ENCODE data around the gene ADGRV1.
"Not testable (repeated sequence)": the region's sequence is repeated elsewhere in the genome, so short reads cannot be mapped to it uniquely, and the experiment has no call there.

Gene ADGRV1

DNA sequence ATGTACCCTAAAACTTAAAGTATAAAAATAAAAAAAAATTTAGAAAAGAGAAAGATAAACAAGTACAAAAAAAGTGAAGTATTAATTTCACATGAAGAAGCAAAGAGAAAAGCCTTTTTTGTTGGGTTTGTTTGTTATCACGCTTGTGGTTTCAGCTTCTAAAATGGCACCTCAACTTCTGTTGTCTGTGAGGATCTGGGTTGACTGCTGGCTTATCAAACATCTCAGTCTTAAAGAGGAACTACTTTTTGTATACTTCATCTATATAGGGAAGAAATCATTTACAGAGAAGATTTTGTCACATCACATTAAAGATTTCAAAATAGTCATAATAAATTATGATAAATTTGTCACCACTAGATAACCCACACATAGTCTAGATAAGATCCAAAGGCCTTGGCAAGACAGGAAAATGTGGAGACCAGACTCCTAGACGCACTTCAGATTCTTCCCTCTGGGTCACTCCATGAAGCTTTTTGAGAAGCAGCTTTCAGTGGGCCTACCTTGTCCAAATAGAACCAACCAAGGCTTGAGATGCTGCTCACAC is 8.8 kb upstream of the ADGRV1 start:
- DNase-seq = no peak

DNA sequence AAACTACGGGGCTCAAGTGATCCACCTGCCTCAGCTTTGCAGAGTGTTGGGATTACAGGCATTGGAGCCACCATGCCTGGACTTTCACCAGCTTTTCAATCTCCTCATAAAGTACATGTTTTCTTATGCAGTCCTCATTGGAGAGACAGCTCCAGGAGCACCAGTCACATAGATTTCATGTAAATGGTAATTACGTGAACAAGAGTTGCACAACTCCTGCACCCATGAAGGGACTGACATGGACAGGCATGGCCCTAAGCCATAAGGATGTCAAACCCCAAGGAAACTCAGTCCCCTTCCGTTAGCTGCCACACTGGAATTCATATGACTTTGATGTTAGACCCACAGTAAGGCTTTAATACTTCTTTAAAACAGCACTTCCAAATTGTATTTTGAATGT is 7.6 kb upstream of the ADGRV1 start:
- no peak for DNase-seq

GRCh38 chr5:90551376-90551775 is 7.2 kb upstream of the ADGRV1 start:
- DNase-seq = no peak

DNA sequence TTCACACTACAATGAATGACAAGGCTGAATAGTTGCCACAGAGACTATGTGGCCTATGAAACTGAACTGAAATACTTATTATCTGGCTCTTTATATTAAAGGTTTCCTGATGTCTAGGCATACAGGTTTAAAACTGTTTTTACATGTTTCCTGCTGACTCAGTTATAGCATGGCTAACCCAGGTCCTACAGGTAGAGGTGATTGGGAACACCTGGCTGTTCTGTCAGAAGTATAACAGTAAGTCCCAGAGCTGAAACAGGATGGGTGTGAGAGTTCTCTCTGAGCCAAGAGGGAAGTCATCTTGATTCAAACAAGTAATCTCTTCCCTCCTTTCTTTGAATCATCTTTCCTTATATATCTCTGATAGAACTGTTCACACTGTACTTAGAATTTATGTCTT is 4.9 kb upstream of the ADGRV1 start:
- no peak for DNase-seq

GRCh38 chr5:90554358-90555006 is 4.1 kb upstream of the ADGRV1 start:
- DNase-seq = no peak

DNA sequence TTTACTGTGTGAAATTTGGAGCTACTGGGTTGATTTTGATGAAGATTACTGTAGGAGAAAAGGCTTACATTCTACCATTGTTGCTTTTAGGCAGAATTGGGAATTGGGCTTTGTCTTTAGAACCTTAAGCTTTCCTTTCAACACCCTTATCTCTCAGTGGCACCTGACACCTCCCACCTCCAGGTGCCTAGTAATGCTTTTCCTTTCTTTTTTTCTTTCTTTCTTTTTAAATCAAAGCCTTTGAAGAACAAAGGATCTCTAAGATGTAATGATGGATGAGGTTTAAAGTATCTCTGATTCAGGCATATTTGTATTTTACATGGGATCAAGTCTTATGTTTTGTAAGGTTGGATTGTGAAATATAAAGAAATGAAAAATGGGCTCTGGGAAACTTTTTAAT is 2.9 kb upstream of the ADGRV1 start:
- no peak for DNase-seq

DNA sequence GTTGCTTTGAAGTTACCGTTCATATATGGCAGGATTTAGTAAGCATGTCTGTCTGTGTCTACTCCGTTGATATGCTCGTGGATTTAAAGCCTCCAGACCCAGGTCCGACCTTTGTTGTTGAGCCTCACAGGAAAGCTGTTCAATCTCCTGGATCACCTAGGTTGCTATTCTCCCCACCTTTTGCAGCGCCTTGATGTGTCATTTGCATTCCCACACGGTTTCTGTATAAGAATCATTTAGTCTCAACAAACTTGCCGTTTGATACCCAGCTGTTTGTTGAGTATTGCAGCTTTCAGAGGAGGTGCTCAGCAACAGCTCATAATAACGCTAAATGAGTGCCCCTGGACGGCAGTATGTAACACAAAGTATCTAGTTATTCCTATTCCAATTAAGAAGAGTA is 1.2 kb upstream of the ADGRV1 start:
- DNase-seq = no peak

GRCh38 chr5:90557871-90558270 is 726 bp upstream of the ADGRV1 start:
- DNase-seq = no peak

- DNase-seq = no peak
Observed at GRCh38 chr5:90560771-90561170, 2.2 kb downstream of the ADGRV1 start.

- no peak for DNase-seq
Observed at GRCh38 chr5:90561766-90562165, 3.2 kb downstream of the ADGRV1 start.

- DNase-seq = no peak
Observed at GRCh38 chr5:90562341-90562740, 3.7 kb downstream of the ADGRV1 start.

GRCh38 chr5:90563108-90563507 is 4.5 kb downstream of the ADGRV1 start:
- no peak for DNase-seq

DNA sequence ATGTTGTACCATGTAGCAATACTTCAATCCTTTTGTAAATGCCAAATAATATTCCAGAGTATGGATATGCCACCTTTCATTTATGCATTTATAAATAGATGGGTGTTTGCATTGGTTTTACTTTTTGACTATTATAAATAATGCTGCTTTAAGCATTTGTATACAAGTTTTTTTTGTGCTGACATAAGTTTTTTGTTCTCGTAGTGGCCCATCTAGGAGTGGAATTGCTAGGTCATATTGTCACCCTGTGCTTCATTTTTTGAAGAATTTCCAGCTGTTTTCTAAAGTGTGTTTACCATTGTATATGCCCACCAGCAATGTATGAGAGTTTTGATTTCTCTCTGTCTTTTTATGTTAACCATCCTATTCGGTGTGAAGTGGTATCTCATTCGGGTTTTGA is 6.9 kb downstream of the ADGRV1 start:
- DNase-seq = no peak

- DNase-seq = no peak
Observed at GRCh38 chr5:90569084-90569483, 10.5 kb downstream of the ADGRV1 start.

DNA sequence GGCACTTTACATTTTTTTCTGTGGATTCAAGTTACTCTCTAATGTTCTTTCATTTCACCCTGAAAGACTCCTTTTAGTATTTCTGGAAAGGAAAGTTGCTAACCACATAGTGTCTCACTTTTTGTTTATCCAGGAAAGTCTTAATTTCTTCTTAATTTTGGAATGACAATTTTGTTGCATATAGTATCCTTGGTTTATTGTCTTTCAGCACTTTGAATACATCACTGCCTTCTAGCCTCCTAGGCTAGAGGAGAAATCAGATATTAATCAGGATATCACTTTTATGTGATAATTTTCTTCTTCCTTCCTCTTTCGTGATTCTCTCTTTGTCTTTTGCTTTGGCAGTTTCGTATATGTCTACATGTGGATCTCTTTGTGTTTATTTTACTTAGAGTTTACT is 11.4 kb downstream of the ADGRV1 start:
- DNase-seq = no peak

GRCh38 chr5:90571147-90571773 is 12.7 kb downstream of the ADGRV1 start:
- no peak for DNase-seq

- DNase-seq = no peak
Observed at GRCh38 chr5:90575712-90576111, 17.1 kb downstream of the ADGRV1 start.

GRCh38 chr5:90576566-90576965 is 18.0 kb downstream of the ADGRV1 start:
- DNase-seq = not testable (repeated sequence)

DNA sequence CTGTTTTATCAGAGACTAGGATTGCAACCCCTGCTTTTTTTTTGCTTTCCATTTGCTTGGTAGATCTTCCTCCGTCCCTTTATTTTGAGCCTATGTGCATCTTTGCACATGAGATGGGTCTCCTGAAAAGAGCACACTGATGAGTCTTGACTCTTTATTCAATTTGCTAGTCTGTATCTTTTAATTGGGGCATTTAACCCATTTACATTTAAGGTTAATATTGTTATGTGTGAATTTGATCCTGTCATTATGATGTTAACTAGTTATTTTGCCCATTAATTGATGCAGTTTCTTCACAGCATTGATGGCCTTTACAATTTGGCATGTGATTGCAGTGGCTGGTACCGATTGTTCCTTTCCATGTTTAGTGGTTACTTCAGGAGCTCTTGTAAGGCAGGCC is 21.3 kb downstream of the ADGRV1 start:
- not testable (repeated sequence) for DNase-seq

GRCh38 chr5:90581956-90582355 is 23.4 kb downstream of the ADGRV1 start:
- DNase-seq = no peak

DNA sequence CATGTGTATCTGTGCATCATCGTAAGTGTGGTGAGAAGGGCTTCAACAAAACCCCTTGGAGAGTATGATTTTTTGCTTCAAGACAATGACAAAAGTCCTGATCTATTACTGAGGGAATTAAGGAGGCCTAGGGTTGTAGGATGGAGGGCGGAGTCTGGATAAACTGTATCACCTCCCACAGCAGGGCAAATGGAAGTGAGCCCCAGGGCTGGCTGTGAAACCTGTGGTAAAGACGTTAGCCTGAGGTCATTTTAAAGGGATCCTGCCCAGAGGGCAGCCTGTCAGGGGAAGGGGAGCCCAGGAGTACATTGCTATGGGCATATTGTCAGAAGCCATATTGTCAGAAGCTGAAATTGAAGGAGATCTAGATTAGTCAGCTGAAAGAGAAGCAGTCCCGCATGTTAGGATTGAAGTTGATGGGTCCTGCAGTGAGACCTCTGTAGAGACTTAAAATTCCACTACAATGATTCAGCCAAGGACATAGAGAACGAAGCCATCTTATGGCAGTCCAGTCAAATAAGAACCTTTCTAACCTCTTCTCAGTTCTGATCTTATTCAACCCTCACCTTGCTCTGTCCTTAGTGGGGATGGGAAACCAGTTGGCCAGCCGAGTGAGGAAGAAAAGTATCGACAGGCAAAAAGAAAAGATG is 26.9 kb downstream of the ADGRV1 start:
- DNase-seq = no peak

DNA sequence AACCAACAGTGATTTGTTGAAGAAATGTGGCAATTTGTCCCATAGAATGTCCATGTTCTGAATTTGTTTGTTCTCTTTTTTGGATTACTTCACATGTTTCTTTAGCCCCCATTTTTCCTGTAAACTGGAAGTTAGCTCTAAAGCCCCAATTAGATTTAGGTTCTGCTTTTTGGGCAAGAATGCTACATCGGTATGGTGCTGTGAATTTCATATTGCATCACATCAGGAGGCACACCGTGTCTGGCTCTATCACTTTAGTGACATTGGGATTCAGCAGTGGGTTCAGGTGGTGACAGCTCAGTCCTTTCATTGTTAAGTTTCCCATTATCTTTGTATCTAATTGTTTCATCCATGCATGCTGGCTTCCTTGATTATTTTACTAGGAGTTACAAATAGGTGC is 27.9 kb downstream of the ADGRV1 start:
- DNase-seq = no peak

- no peak for DNase-seq
Observed at GRCh38 chr5:90590170-90590569, 31.6 kb downstream of the ADGRV1 start.

GRCh38 chr5:90593083-90593482 is 34.5 kb downstream of the ADGRV1 start:
- DNase-seq = not testable (repeated sequence)

Measured in activated gamma-delta T cell (primary cell).